Stimulated activated CD8-positive, alpha-beta memory T cell treated with anti-CD3 and anti-CD28 coated beads, Interleukin-4, amount 100 ng/mL, for 48 hours (primary cell): ENCODE data around the gene COL6A3.

Source experiments
- DNase-seq: peaks from one replicate; pipeline ENCODE4 v3.0.0-alpha.2; 2020

Gene COL6A3

GRCh38 chr2:237345891-237346640, 67.9 kb downstream of the COL6A3 start:
- no peak for DNase-seq

GRCh38 chr2:237345411-237345810, 68.6 kb downstream of the COL6A3 start:
- no peak for DNase-seq

GRCh38 chr2:237344942-237345341, 69.0 kb downstream of the COL6A3 start:
- no peak for DNase-seq

DNA sequence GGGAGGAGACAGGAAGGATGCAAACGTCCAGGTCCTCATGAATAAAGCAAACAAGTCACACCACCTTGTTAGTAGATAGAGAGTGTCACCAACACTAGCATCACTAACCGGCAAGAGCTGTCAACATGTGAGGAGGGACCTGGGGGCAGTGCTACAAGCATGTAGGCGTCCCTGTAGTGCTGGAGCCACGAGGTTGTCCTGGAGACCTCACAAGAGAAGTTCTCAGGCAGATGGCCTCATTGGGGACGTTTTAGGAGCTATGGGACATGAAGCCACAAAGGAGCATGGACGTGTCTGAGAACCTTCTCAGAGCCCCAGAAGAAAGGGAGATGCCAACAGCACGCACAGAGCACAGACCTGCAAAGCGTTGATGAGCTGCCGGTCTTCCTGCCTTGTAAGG, 70.0 kb downstream of the COL6A3 start:
- DNase-seq: no peak

GRCh38 chr2:237341872-237342271, 72.1 kb downstream of the COL6A3 start:
- no peak for DNase-seq

DNA sequence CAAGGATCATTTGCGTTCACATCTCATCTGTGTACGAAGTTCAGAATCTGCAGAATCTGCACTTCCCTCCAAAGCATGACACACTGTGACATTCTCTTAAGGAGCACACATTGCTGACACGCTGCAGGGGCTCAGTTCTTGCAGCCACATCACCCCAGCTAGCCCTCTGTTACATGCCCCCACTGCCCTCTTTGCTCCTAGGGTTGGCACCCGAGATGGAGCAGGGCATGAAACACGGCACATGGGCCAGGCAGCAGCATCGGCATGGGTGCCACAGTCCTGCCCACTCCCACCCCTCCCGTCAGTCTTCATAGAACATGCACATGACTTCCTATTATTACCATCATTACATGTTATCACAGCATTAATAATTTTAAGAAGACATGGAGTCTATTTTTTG, 76.4 kb downstream of the COL6A3 start:
- no peak for DNase-seq

DNA sequence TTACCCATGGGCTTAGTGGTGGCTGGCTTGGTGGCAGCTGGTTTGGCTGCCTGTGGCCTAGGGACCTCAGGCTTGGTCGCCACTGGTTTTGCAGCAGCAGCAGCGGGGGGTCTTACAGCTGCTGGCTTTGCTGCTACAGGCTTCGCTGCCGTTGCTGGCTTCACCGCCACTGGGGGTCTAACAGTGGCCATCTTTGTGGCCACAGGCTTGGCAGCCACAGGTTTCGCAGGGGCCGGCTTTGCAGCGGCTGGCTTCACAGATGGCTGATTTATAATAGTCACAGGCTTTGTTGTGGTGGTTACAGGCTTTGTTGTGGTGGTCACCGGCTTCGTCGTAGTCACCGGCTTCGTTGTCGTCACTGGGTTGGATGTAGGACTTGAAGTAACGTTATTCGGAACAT, 77.8 kb downstream of the COL6A3 start:
- DNase-seq: no peak

- no peak for DNase-seq
These were observed 80.2 kb downstream of the COL6A3 start for GRCh38 chr2:237333748-237334147.

GRCh38 chr2:237330541-237330940, 83.4 kb downstream of the COL6A3 start:
- no peak for DNase-seq

- DNase-seq: no peak
These were observed 86.6 kb downstream of the COL6A3 start for GRCh38 chr2:237327175-237327950.

DNA sequence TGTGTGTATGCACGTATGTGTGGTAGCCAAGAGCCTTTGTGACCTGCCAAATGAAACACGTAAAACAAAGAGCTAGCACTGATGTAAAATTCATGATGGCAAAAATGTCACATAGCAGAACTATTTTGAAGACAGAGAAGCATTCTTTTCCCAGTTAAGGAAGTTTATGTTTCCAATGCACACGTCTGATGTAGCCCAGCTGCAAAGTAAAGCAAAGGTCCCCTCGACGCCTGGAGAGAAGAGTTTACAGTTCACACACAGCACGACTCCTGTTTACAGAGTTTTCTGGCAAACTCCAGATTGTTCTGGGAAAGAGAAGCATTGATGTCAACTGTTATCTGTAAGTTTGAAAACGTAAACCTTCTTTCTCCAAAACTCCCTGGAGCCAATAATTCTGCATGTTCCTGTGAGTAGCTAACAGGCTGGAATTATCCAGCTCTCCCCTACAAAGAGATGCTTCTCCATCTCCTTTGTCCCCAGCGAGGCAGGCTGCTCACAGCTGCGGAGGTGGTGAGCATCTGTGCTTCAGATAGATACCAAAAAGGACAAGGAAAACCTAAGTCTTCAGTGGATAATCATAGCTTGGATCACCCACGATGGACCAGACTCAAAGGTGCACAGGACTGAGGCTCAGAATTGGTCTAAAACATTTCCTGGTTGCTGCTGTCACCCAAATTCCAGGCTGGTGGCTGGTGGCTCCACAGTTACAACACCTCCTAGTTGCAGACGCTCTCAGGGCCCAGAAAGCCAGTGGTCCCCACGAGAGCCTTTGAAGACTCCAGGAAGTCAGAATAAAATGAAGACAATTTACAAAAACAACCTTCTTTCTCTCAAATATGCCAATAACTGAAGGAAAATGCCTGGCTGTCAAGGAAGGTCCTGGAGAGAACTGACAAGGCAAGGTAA, 87.4 kb downstream of the COL6A3 start:
- DNase-seq: no peak

- DNase-seq: no peak
These were observed 89.1 kb downstream of the COL6A3 start for GRCh38 chr2:237324837-237325236.

GRCh38 chr2:237324405-237324831, 89.5 kb downstream of the COL6A3 start:
- DNase-seq: no peak

- no peak for DNase-seq
These were observed 90.3 kb downstream of the COL6A3 start for GRCh38 chr2:237323656-237324055.

GRCh38 chr2:237322564-237322963, 91.4 kb downstream of the COL6A3 start:
- DNase-seq: peak; percentile 44

DNA sequence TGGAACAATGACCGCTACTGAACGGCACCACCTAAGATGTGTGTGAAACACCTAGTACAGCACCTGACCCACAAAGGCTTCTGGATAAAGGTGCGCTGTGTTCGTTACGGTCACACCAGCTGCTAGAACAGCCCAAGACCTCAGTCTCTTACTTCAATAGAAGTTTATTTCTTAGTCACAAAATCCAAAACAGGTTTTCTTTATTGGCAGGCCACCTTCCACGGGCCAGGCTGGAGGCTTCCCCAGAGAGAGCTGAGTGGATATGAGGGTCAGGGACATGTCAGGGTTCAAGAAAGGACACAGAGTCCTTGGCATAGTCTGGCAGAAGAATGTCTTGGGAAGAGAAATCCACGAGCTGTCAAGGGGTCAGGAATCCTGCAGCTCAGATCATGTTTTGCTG, 92.2 kb downstream of the COL6A3 start:
- DNase-seq: no peak

DNA sequence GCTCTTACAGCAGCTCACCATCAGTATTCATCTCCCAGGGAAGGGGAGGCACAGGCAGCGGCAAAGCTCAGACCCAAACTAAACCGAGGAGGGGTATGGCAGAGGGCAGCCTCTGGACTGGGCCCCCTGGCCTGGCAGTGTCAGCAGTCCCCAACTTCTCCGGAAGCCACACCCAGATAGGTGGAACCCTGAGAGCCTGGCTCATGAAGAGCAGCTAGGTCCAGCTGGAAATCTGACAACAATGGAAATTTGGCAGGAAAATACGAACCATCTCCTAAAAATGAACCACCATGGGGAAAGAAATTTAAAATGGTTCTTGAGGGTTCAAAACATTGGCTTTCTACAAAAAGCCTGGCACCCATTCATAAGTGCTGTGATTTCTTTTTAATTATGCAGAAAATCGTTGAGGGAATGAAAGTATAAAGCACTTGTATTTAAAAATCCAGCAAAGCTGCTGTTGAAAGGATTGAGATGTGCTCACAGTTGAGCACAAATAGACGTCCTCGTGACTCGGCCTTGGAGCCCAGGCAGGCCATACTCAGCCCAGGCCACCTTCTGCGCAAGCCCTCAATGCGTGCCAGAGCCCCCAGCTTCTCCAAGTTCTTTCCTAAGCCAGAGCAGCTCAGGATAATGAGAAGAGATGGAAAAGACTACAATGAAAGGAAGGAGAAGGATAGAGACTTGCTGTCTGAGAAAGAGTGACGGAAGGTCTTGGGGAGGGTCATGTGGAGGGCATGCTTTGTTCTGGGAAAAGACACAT, 93.0 kb downstream of the COL6A3 start:
- DNase-seq: no peak

DNA sequence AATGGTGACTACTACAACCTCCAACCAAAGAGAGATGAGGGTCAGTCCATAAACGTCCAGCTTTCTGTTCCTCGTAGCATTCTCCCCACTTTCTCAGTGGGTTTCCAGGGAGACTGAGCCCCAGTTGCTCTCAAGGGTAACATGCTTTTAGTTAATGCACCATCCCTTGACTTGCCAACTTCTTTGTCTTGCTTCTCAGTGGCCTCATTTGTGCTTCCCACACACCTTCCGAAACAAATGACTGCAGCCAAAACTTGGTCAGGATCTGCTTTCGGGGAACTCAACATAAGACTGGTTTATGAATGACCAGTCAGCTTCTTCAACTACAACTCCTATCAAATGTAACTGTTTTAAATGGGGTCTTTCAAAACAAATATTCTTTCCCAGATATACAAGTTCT, 94.1 kb downstream of the COL6A3 start:
- no peak for DNase-seq

DNA sequence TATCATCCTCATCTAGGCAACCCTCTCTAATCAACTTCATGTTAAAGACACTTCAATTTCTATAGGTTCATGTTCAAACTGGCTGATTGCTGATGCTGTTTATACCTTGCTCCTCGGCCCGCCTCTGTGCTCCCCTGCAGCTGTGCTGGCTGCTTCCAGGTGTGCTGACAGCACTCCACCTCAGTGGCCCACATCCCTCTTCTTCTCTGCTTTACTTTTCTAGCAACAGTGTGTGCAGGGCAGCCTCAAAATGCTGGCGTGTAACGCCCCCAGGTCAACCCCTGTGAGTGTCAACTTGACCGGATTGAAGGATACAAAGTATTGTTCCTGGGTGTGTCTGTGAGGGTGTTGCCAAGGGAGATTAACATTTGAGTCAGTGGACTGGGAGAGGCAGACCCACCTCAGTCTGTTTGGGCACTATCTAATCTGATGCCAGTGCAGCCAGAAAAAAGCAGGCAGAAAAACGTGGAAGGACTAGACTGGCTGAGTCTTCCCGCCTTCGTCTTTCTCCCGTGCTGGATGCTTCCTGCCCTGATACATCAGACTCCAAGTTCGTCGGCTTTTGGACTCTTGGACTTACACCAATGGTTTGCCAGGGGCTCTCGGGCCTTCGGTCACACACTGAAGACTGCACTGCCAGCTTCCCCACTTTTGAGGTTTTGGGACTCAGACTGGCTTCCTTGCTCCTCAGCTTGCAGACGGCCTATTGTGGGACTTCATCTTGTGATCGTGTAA, 94.7 kb downstream of the COL6A3 start:
- DNase-seq: no peak

GRCh38 chr2:237316339-237316738, 97.6 kb downstream of the COL6A3 start:
- DNase-seq: no peak

- DNase-seq: no peak
These were observed 98.1 kb downstream of the COL6A3 start for GRCh38 chr2:237315829-237316225.
